NCI-H2107 treated with DMSO at 0.1 percent for 48 hours (cell line): ENCODE data around the gene RAB19.
A peak's percentile ranks its signal among the peaks of the same experiment; 100 is the strongest.
"Not testable (repeated sequence)": the region's sequence is repeated elsewhere in the genome, so short reads cannot be mapped to it uniquely, and the experiment has no call there.

Experiments
- DNase-seq: peaks from one replicate; lab custom pipeline; 2025; ENCODE audit not compliant: unreplicated experiment; lab: John Stamatoyannopoulos, UW

The RAB19 gene

DNA sequence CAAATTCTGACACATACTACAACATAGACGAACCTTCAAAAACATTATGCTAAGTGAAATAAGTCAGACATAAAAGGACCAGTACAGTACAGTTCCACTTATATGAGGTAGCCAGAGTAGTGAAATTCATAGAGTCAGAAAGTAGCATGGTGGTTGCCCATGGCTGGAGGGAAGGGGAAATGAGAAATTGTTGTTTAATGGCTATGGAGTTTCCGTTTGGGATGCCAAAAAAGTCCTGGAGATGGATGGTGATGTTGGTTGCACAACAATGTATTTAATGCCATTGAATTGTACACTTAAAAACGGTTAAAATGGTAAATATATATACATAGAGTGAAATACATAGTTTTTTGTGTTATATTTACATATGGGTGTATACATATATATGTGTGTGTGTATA, 3.5 kb upstream of the RAB19 start:
- DNase-seq, result no peak

DNA sequence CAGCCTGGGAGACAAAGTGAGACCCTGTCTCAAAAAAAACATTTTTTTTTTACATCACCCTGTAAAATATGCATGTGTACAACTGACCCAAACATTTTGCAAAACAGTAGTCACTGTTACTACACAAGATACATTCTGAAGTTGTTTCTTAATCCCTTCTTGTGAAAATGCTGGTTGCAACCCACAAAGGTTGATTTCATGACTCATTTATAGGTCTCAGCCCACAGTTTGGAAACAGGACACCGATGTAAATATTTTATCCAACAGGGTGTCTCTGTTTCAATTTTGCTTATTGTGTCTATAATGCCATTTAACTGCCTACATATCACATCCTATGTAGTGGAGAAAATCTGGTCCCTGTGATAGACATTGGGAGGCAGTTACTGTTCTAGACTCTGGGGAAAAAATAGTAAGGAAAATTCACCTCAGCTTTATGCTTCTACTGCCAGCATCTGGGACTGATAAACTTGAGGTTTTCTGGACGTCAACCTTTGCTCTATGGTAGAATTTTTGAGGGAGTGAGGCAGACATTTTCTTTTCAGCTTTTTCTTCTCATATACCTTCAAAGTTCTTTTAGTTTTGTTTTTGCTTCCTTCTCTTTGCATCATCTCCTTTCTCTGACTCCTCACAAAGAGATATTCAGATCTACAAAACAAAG, 1.6 kb upstream of the RAB19 start:
- DNase-seq, result no peak

DNA sequence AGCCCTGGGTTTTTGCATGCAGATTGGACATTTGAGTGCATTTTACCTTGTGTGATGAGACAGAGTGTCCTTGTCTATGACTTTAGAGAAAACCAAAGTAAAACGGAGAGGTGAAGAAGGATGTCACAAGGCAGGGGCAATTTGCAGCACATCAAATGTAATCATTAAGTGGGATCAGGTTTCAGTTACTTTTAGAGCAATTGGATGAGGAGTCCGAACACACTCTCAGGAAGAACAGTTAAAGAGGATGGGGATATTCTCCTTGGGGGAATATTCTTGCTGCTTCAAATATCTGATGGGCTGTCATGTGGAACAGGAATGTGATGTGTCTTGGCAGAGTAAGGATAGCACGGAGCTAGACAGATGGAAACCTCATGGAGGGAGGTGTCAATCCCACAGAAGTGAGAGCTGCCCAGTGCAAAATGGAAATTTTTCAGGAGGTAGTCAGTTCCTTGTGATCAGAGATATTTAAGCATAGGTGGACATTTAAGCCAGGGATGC, 757 bp downstream of the RAB19 start:
- peak; percentile 35 for DNase-seq

DNA sequence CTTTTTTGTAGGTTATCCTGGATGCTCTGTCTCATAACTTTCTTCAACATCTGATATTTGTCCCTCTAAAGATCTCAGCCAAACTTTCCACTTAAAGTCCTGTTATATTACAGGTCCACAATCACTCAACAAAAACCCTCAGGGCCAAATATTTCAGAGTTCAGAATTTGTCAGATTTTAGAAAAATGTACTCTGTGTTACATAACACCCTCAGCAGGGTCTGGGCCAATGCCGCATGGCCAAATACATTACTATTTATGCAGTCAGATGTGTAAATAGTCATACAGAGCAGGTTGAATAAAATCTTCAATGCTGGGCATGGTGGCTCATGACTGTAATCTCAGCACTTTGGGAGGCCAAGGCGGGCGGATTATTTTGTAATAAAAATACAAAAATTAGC, 11.5 kb downstream of the RAB19 start:
- no peak for DNase-seq

DNA sequence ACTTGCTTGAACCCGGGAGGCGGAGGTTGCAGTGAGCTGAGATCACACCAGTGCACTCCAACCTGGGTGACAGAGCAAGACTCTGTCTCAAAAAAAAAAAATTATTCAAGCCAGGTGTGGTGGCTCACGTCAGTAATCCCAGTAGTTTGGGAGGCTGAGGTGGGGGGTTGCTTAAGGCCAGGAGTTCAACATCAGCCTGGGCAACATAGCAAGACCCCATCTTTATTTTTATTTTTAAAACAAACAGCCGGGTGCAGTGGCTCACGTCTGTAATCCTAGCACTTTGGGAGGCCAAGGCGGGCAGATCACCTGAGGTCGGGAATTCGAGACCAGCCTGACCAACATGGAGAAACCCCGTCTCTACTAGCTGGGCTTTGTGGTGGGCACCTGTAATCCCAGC, 12.0 kb downstream of the RAB19 start:
- DNase-seq, result not testable (repeated sequence)

DNA sequence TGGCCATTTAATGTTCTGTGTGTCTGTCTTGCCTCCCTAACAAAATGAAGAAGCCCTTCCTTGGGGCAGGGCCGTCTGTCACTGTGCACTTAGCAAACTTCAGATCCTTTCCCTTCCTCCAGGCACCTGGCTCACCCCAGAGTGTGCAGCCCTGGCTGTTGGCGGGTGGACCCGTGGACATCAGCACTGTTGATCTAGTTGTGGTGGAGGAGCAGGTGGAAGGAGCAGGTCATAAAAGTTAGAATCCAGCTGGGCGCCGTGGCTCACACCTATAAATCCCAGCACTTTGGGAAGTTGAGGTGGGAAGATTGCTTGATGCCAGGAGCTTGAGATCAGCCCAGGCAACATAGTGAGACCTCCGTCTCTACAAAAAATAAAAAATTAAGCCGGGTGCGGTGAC, 12.7 kb downstream of the RAB19 start:
- DNase-seq, result no peak

DNA sequence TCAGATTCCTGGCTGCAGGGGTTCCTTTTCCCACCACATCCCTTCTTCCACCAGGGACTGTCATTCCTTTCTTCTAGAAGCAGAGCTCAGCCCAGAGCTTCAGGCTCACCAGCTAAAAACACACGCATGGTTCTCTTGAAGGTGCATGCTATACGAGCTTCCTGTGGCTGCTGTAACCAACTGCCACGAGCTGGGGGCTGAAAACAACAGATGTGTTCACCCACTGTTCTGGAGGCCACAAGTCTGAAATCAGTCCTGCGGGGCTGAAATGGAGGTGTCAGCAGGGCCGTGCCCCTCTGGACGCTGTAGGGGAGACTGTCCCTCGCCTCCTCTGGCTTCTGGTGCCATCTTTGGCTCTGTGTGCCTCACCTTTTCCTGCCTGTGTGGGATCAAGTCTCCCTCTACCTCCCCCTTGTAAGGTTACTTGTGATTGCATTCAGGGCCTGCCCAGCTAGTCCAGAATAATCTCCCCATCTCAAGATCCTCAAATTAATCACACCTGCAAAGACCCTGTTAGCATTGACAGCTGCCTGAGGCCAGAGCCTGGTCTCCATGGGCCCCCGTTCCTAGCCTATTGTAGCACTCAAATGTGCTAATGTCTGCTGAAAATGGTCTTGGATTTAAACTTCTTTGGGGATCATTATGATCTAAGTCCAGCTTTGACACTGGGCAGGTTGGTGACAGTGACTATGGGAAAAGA, 13.7 kb downstream of the RAB19 start:
- DNase-seq, result peak; percentile 19

DNA sequence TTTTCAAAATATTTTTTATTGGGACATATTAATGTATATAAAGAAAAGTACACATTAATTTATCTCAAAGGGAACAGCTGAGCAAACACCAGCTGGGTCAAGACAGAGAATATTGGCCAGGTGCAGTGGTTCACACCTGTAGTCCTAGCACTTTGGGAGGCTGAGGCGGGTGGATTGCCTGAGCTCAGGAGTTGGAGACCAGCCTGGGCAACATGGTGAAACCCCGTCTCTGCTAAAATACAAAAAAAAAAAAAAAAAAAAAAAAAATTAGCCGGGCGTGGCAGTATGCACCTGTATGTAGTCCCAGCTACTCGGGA, 14.3 kb downstream of the RAB19 start:
- DNase-seq, result not testable (repeated sequence)

DNA sequence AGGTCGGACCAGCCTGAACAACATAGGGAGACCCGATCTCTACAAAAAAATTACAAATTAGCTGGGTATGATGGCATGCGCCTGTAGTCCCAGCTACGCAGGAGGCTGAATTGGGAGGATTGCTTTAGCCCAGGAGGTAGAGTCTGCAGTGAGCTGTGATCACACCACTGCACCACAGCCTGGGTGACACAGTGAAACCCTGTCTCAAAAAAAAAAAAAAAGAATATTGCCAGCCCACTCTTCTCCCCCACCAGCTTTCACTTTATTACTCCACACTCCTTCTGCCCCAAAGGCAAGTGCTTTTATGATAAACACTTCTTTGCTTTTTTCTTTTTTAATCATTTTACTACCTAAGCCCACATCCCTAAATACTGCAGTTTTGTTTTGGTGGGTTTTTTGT, 14.8 kb downstream of the RAB19 start:
- no peak for DNase-seq

DNA sequence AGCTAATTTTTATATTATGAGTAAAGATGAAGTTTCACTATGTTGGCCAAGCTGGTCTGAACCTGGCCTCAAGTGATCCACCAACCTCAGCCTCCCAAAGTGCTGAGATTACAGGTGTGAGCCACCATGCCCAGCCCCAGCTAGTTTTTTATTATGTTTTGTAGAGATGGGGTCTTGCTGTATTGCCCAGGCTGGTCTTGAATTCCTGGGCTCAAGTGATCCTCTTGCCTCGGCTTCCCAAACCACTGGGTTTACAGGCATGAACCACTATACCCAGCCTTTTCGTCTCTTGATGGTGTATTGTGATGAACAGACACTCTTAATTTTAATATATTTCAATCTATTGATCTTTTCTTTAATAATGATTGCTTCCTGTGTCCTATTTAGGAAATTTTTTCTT, 17.7 kb downstream of the RAB19 start:
- no peak for DNase-seq

DNA sequence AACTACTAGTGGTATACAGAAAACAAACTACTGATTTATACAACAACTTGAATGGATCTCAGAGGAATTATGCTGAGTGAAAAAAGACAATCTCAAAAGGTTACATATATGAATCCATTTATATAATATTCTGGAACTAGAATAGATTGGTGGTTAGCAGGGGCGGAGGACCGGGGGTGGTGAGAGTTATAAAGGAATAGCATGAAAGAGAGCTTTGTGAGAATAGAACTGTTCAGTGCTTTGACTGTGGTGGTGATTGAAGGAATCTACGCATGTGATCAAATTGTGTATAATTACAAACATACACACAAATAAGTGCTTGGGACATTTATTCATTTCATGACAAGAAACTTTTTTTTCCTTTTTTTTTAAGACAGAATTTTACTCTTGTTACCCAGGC, 19.6 kb downstream of the RAB19 start:
- no peak for DNase-seq

DNA sequence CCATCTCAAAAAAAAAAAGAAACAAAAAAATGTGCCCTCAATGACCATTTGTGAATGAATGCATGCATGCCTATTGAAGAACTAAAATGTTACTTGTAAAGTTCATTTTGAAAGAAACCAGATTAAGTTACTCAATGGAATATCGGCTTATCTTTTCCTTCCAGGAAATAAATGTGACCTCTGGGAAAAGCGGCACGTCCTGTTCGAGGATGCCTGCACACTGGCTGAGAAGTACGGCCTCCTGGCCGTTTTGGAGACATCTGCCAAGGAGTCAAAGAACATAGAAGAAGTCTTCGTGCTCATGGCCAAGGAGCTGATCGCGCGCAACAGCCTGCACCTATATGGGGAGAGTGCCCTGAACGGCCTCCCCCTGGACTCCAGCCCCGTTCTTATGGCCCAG, 21.9 kb downstream of the RAB19 start:
- DNase-seq, result no peak

DNA sequence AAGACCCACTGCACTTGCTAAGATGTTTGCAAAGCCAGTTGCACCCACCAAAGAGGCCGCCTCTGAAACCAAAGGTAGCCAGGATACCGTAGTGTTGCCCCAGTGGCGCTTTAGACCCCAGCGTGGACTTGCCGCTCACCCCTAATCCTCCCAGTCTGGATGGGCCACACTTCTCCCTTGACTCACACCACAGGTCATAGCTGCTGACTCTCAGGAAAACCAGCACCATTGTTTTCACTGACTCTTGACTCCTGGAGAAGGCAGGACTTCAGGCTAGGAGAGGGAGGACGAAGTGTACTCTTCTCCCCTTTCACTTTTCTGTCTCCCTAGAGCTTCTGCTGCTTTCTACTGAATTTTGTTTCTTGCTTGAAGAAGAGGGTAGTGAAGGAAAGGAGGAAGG, 22.3 kb downstream of the RAB19 start:
- DNase-seq, result no peak

DNA sequence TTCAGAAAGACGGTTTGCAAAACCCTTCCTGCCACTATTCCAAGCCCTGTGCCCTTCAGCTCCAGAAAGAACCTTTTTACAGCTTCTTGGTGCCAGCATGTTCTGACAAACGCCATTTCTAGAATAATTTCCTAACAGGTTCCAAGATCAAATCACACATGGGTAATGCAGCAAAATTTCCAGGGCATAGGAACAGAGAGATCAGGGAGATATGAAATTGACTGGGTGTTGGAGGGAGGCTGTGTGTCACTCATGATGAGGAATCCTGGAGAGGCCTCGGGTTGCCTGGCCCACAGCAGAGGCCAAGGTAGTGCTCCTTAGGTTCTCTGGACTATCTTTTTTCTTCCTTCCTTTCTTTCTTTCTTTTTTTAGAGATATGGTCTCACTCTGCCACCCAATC, 29.5 kb downstream of the RAB19 start:
- DNase-seq, result no peak

DNA sequence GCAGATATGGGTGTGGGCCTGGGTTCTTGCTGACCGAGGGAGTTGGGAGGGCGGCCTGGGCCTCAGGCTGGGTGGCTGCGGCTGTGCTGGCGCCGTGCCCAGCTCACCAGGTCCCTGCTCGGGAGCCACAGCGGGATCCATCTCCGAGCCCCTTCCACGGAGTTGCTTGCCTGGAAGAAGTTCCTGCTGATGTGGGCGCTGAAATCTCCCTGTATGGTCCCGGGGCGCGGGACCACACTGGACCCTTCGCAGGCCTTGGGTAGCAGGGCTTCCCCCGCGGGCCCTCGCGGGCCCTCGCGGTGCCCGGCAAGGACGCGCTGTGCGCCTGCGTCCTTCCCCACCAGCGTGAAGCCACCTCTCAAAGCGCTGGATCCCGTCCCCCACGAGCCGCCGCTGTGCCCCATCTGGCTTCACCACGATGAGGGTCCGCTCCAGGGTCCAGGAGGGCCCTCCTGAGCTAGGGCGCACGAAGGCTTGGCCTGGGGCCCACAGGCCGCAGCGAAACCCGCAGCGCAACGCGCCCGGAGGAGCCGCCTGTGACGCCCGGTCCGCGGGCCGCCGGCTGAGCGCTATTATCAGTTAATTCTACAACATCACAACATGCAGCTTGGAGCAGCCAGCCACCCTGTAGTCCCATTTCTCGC, 31.5 kb downstream of the RAB19 start:
- no peak for DNase-seq

DNA sequence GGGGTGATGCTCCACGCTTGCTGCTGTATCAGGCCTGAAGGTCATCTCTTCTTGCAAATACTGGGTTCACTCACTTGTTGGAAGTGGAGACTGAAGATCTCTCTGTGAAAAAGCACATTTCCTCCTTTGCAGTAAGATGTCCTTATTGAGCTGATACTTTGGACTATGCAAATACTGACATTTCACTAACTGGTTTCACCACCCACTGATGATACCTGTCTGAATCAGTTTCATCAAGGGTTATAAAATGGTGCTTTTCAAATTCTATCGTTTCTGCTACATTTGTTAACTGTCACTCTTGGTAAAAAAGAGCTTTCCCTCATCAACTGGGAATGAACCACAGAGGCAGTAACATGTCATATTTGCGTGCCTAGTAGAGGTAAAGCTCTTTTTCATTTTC, 35.5 kb downstream of the RAB19 start:
- DNase-seq, result no peak

DNA sequence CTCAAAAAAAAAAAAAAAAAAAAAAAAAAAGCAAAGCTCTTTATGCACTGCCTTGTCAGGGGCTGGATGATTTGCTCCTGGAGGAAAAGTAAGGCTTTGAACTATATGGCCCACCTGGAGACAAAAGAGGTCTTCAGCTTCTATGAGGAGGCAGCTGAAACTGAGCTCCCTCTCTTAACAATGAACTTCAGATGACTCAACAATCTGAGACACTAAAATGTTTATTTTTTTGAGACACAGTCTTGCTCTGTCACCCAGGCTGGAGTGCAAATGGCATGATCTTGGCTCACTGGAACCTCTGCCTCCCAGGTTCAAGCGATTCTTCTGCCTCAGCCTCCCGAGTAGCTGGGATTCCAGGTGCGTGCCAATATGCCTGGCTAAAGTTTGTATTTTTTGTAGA, 36.7 kb downstream of the RAB19 start:
- DNase-seq, result no peak

DNA sequence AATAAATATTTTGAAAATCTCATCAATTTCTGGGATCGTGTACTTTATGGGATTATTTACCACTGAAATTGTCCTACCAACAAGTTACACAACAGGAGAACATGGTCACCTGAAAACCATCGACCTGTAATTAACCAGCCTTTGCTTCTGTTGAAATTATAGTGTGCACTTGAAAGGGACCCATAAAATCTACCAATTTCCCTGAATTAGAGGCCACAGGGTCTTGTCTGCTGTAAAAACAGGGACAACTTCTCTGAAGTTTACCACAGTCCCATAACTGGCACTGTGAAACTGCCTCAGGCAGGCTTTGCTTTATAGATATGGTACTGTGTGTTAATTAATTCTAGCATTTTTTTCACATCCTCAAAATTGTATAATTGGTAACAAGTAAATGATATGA, 37.7 kb downstream of the RAB19 start:
- DNase-seq, result no peak

DNA sequence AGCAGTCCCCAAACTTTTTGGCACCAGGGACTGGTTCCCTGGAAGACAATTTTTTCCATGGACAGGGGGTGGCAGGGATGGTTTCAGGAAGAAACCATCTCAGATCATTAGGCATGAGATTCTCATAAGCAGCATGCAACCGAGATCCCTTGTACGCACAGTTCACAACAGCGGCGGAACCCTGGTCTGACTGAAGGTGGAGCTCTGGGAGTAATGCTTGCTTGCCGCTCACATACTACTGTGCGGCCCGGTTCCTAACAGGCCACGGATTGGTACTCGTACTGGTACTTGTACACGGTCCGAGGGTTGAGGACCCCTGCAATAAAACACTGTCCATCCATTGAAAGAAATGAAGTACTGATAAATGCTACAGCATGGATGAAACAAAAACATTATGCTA, 42.6 kb downstream of the RAB19 start:
- DNase-seq, result no peak

DNA sequence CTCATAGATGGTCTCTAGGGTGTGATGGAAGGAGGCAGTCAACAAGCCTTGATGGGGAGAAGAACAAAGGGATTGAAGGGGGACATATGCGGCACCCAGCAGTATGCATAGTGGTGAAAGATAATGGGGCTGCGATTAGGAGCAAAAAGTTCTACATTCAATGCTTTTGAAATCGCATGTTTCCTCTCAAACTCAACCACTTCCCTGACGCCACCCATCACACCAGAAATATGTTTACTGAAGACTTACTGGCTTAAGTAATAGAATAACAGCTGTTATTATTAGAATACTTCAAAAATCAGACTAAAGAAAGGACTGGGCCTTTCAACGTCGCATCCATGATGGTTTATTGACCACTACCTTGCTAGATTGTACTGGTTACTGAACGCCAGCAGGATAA, 44.0 kb downstream of the RAB19 start:
- DNase-seq, result no peak

DNA sequence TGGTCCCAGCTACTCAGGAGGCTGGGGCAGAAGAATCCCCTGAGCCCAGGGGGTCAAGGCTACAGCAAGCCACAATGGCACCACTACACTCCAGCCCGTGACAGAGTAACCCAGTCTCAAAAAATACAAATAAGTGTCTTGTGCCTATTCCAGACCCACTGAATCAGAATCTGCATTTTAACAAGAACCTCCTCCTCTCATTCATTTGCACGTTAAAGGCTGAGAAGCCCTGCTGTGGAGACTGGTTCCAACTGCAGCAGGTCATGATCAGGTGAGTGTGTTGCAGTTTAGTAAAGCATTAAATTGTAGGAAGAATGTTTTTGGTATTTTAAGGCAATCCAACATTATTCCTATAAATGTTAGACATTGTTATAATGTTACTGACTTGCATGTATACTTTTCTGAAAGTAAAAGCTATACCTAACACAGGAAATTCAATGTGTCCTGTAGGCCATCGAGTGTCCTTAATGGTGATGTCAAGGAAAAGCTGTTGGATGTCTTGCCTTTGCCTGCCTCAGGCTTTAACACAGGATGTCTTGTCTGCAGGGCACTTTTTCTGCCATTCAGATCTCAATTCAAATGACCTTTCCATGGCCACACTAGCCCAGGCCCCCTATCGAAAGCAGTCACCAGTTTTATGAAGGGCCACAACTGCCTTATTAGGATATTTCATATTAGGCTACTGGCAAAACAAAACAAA, 45.1 kb downstream of the RAB19 start:
- DNase-seq, result no peak

DNA sequence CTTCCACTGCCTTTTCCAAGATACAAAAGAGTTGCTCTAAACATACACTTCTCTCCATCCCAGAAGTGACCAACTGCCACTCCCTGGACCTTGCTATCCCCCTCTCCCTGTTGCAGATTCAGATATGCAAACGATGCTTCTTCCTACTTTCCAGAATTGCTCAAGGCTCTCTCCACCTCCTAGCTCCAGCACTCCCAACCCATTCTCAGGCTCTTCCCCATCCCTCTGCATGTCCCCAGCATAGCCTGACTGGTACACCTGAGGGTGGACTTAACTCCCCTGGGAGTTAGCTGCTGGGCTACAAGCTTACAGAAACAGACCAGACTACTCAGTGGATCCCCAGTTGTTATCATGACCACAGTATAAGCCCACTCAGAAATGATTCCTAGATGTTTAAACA, 47.9 kb downstream of the RAB19 start:
- DNase-seq, result no peak
